ENCODE measurements around the gene MMP12.

The MMP12 gene

GRCh38 chr11:102836290-102836875 lies 38.4 kb downstream of the MMP12 start:
- DNase-seq (no peak), ATAC-seq (replicated peaks) (no peak)
- H3K27ac Mint-ChIP-seq, result no peak overlapping the region
- peaks cover 13 to 24% of the 10 kb centered on the region in 2 donors for H3K27me3 Mint-ChIP-seq
- H3K4me3 Mint-ChIP-seq, result no peak overlapping the region
- no peaks in the 10 kb centered on the region for H3K4me1 Mint-ChIP-seq
- H3K36me3 Mint-ChIP-seq, result no peaks in the 10 kb centered on the region
- H3K9me3 Mint-ChIP-seq, result no peaks in the 10 kb centered on the region

- DNase-seq (no peak), ATAC-seq (replicated peaks) (no peak)
- Mint-ChIP-seq H3K27me3 (peaks cover 25 to 41% of the 10 kb centered on the region in 2 donors), H3K27ac (no peak overlapping the region), H3K4me1 (peaks cover 0 to 2% of the 10 kb centered on the region in 2 donors), H3K36me3 (no peaks in the 10 kb centered on the region), H3K9me3 (no peaks in the 10 kb centered on the region), H3K4me3 (no peak overlapping the region)
Measured at GRCh38 chr11:102833731-102834130, 41.1 kb downstream of the MMP12 start.

- DNase-seq, result no peak
- H3K4me1 Mint-ChIP-seq, result peaks cover 0 to 2% of the 10 kb centered on the region in 2 donors
- no peak overlapping the region for H3K27ac Mint-ChIP-seq
- H3K36me3 Mint-ChIP-seq, result no peaks in the 10 kb centered on the region
- peaks cover 25 to 41% of the 10 kb centered on the region in 2 donors for H3K27me3 Mint-ChIP-seq
- no peak for ATAC-seq (replicated peaks)
- no peaks in the 10 kb centered on the region for H3K9me3 Mint-ChIP-seq
- H3K4me3 Mint-ChIP-seq, result no peak overlapping the region
Measured at GRCh38 chr11:102832612-102833011, 42.2 kb downstream of the MMP12 start.

DNA sequence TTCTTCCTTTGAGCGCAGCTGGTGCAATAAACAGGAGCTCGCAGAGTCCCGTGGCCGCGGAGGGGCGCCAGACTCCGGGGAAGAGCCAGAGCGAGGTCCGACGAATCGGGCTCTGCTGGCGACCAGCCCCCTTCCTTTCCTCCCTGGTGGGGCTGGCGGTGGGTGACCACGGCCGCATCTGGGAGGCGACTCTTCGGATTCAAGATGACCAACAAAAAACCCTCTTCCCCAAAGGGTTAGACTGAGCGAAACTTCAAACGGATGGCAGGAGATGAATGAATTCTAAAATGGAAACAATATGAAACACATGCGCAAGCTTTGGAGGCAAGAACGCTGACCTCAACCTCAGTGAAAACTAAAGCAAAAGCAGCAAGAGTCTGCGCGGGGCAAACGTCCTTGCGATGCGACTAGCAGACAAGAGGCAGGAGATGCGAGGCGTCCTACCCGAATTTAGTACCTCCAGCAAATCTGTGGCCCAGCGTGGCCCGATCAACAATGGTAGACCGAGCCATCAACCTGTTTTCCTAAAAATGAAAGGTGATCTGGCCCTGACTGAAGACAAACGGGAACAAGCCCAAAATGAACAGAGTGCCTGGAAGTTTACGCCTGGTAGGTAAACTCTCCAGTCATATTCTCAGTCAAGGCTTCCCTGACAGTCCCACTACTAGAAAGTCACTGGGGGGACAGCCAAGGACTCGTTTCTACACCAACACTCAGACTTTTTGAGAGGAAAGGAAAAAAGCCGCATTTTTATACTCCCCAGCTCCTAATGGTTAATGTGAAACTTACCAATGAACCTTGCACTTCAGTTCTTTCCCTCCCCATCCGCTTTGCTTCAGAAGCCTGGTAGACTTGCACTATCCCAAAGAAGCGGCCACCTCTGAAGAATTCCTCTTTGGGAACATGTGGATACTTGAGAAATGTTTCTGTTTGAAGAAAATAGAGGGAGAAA lies 43.0 kb downstream of the MMP12 start:
- H3K27me3 Mint-ChIP-seq, result peaks cover 30 to 47% of the 10 kb centered on the region in 2 donors
- H3K4me3 Mint-ChIP-seq, result no peak overlapping the region
- peaks cover 0 to 1% of the 10 kb centered on the region in 2 donors for H3K9me3 Mint-ChIP-seq
- DNase-seq, result no peak
- H3K27ac Mint-ChIP-seq, result no peak overlapping the region
- ATAC-seq (replicated peaks), result no peak
- H3K4me1 Mint-ChIP-seq, result peaks cover 0 to 2% of the 10 kb centered on the region in 2 donors
- H3K36me3 Mint-ChIP-seq, result no peaks in the 10 kb centered on the region

GRCh38 chr11:102831128-102831488 lies 43.7 kb downstream of the MMP12 start:
- DNase-seq, result no peak
- no peak for ATAC-seq (replicated peaks)
- peaks cover 0 to 2% of the 10 kb centered on the region in 2 donors for H3K4me1 Mint-ChIP-seq
- H3K36me3 Mint-ChIP-seq, result no peaks in the 10 kb centered on the region
- peaks cover 0 to 1% of the 10 kb centered on the region in 2 donors for H3K9me3 Mint-ChIP-seq
- no peak overlapping the region for H3K4me3 Mint-ChIP-seq
- peaks cover 30 to 54% of the 10 kb centered on the region in 2 donors for H3K27me3 Mint-ChIP-seq
- no peak overlapping the region for H3K27ac Mint-ChIP-seq

GRCh38 chr11:102830001-102830727 lies 44.6 kb downstream of the MMP12 start:
- no peak overlapping the region for H3K4me3 Mint-ChIP-seq
- H3K4me1 Mint-ChIP-seq, result peaks cover 0 to 2% of the 10 kb centered on the region in 2 donors
- no peak for DNase-seq
- no peak for ATAC-seq (replicated peaks)
- H3K36me3 Mint-ChIP-seq, result no peaks in the 10 kb centered on the region
- H3K27me3 Mint-ChIP-seq, result peaks cover 39 to 57% of the 10 kb centered on the region in 2 donors
- peaks cover 0 to 3% of the 10 kb centered on the region in 2 donors for H3K9me3 Mint-ChIP-seq
- no peak overlapping the region for H3K27ac Mint-ChIP-seq

DNA sequence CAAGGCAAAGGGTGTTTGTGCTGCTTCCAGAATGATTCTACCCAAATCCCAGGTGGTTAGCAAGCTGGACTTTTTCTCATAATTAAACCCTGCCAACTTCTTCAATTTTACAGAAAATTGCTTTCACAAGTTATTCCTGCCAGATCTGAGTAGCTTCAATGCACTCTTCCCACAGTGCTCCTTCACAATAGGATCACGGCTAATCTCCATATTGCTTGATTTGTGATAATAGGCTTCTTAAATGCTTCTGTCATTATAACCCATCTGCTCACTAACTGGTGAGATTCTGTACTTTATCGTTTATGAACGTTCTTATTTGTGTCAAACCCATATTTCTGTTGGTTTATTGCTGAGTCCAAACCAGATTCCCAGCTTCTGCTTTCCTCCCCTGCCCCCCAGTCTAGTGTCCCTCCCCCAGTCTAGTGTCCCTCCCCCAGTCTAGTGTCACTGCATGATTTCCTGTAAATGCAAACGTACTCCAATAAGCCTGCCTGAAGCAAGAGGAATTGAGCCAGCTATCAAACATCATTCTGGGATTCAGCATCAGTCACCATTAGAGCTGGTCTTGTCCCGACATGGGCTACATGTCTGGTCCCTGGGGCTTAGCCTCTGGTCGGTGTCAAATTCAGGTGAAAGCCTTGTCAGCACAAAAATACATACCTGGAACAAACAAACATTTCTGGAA lies 45.3 kb downstream of the MMP12 start:
- no peak overlapping the region for H3K27ac Mint-ChIP-seq
- H3K9me3 Mint-ChIP-seq, result peaks cover 0 to 3% of the 10 kb centered on the region in 2 donors
- H3K27me3 Mint-ChIP-seq, result peaks cover 43 to 52% of the 10 kb centered on the region in 2 donors
- no peak for ATAC-seq (replicated peaks)
- no peaks in the 10 kb centered on the region for H3K36me3 Mint-ChIP-seq
- DNase-seq, result no peak
- peaks cover 0 to 2% of the 10 kb centered on the region in 2 donors for H3K4me1 Mint-ChIP-seq
- no peak overlapping the region for H3K4me3 Mint-ChIP-seq

DNA sequence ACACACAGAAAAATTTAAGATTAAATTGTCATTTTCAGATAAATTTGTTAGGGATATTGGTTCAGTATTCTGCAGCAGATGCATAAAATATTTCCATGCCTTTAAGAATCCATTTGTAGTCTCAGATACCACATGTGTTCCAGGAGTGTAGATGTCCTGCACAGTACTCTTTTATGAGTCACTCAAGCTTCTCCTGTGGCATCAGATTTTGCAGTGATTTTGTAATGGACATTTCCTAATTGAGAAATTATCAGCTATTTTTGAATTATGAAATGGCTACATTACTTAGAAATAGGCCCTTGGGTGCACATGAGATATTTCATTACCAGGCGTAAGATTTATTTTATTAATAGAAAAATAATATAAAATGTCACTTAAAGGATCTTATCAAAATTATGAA lies 50.2 kb downstream of the MMP12 start:
- Mint-ChIP-seq H3K27me3 (peaks cover 19 to 26% of the 10 kb centered on the region in 2 donors), H3K27ac (no peak overlapping the region), H3K4me1 (no peaks in the 10 kb centered on the region), H3K9me3 (peaks cover 0 to 3% of the 10 kb centered on the region in 2 donors), H3K36me3 (no peaks in the 10 kb centered on the region), H3K4me3 (no peak overlapping the region)
- ATAC-seq (replicated peaks), result no peak
- no peak for DNase-seq

DNA sequence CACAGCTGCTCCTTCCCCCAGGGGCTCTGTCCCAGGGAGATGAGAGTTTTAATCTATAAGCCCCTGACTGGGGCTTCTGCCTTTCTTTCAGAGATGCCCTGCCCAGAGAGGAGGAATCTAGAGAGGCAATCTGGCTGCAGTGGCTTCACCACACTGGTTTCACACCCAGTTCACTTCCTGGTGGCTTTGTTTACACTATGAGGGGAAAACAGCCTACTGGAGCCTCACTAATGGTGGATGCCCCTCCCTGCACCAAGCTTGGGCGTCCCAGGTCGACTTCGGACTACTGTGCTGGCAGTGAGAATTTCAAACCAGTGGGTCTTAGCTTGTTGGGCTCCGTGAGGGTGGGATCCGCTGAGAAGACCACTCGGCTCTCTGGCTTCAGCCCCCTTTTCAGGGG lies 55.3 kb downstream of the MMP12 start:
- ATAC-seq (replicated peaks), result no peak

DNA sequence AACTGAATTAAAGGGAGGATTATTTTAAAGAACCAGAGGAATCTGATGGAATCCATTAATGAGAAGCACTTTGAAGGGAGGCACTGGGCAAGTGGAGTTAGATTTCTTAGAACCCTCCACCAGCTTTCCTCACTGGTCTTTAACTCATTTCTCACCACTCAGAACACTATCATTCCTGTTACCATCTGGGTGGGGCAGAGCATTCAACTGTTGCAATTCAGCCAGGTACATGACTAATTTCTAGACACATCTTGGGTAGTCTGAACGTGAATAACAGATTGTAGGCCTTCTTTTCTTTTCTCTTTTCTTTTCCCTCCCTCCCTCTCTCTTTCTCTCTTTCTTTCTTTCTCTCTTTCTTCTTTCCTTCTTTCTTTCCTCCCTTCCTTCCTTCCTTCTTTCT lies 61.3 kb downstream of the MMP12 start:
- Mint-ChIP-seq H3K4me3 (no peak overlapping the region), H3K27ac (no peak overlapping the region), H3K9me3 (peaks cover 6 to 25% of the 10 kb centered on the region in 2 donors), H3K27me3 (peaks cover 0 to 11% of the 10 kb centered on the region in 2 donors), H3K4me1 (no peaks in the 10 kb centered on the region), H3K36me3 (no peaks in the 10 kb centered on the region)
- no peak for ATAC-seq (replicated peaks)
- DNase-seq, result no peak

More for the DNA sequence above, 55.3 kb downstream of the MMP12 start:
- Mint-ChIP-seq H3K27ac (no peak overlapping the region), H3K4me3 (no peak overlapping the region), H3K36me3 (no peaks in the 10 kb centered on the region), H3K27me3 (peaks cover 0 to 4% of the 10 kb centered on the region in 2 donors), H3K4me1 (no peaks in the 10 kb centered on the region), H3K9me3 (peaks cover 6 to 17% of the 10 kb centered on the region in 2 donors)
- DNase-seq, result no peak
